NCI-H2196 (cell line): ENCODE data around the gene MEIS2.

ENCODE experiments used
- DNase-seq: peaks from one replicate; lab custom pipeline; 2025; ENCODE audit not compliant: unreplicated experiment; lab: John Stamatoyannopoulos, UW

The MEIS2 gene

GRCh38 chr15:36965570-36966342, 134.6 kb downstream of the MEIS2 start:
- no peak for DNase-seq

- no peak for DNase-seq
Measured at GRCh38 chr15:36964626-36965025, 135.7 kb downstream of the MEIS2 start.

- DNase-seq, result no peak
Measured at GRCh38 chr15:36961956-36962355, 138.4 kb downstream of the MEIS2 start.

- DNase-seq, result no peak
Measured at GRCh38 chr15:36960947-36961227, 139.5 kb downstream of the MEIS2 start.

GRCh38 chr15:36960179-36960946, 140.0 kb downstream of the MEIS2 start:
- no peak for DNase-seq

- no peak for DNase-seq
Measured at GRCh38 chr15:36959746-36960145, 140.6 kb downstream of the MEIS2 start.

- DNase-seq, result no peak
Measured at GRCh38 chr15:36958606-36959005, 141.7 kb downstream of the MEIS2 start.

GRCh38 chr15:36954486-36954885, 145.9 kb downstream of the MEIS2 start:
- no peak for DNase-seq

GRCh38 chr15:36953346-36953745, 147.0 kb downstream of the MEIS2 start:
- DNase-seq, result no peak

- DNase-seq, result no peak
Measured at GRCh38 chr15:36951731-36952247, 148.6 kb downstream of the MEIS2 start.

GRCh38 chr15:36950371-36950770, 150.0 kb downstream of the MEIS2 start:
- no peak for DNase-seq

- no peak for DNase-seq
Measured at GRCh38 chr15:36948982-36949381, 151.4 kb downstream of the MEIS2 start.

- DNase-seq, result no peak
Measured at GRCh38 chr15:36947035-36947719, 153.2 kb downstream of the MEIS2 start.

- no peak for DNase-seq
Measured at GRCh38 chr15:36944442-36944841, 155.9 kb downstream of the MEIS2 start.

- DNase-seq, result no peak
Measured at GRCh38 chr15:36943508-36944361, 156.6 kb downstream of the MEIS2 start.

- no peak for DNase-seq
Measured at GRCh38 chr15:36942248-36942827, 158.0 kb downstream of the MEIS2 start.

- DNase-seq, result no peak
Measured at GRCh38 chr15:36941798-36942197, 158.6 kb downstream of the MEIS2 start.

GRCh38 chr15:36940636-36941260, 159.6 kb downstream of the MEIS2 start:
- DNase-seq, result no peak

- no peak for DNase-seq
Measured at GRCh38 chr15:36940219-36940618, 160.1 kb downstream of the MEIS2 start.

- DNase-seq, result no peak
Measured at GRCh38 chr15:36938764-36939163, 161.6 kb downstream of the MEIS2 start.
